DND-41 (cell line): Measurements from ENCODE around the gene KCNJ16.

Source experiments
- CTCF ChIP-seq: IDR thresholded peaks from 2 replicates; pipeline ENCODE4 v1.5.1; 2012; ENCODE audit warnings: borderline replicate concordance, low read length, moderate library complexity, mild to moderate bottlenecking; ENCODE audit not compliant: poor library complexity, severe bottlenecking; ENCODE audit errors: extremely low read depth
- EZH2 ChIP-seq: IDR thresholded peaks from 3 replicates; pipeline ENCODE4 v1.6.1; 2012; ENCODE audit warnings: borderline replicate concordance, low read depth, mild to moderate bottlenecking, moderate library complexity, low read length, inconsistent platforms; ENCODE audit not compliant: severe bottlenecking

DNA sequence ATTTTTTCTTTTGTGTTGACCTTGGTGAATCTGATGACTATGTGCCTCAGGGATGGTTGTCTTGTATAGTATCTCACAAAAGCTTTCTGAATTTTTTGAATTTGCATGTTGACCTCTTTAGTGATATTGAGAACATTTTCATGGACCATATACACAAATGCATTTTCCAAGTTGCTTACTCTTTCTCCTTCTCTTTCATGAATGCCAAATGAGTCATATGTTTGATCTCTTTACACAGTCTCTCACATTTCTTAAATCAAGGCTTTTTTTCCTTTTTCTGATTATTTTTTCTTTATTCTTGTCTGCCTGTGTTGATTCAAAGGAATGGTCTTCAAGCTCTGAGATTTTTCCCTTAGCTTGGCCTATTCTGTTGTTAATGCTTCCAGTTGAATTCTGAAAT lies 46.6 kb upstream of the KCNJ16 start:
- no peak for TF ChIP-seq CTCF
- TF ChIP-seq EZH2 = no peak
